HG02588 (cell line): ENCODE results near the gene PEX5L.
"Not testable (repeated sequence)": the region's sequence is repeated elsewhere in the genome, so short reads cannot be mapped to it uniquely, and the experiment has no call there.

Source experiments
- ATAC-seq: cut with Tn5 transposase; IDR thresholded peaks from one replicate; pipeline ENCODE4 v1.9.1; 2021; ENCODE audit warnings: mild to moderate bottlenecking, moderate library complexity; ENCODE audit not compliant: unreplicated experiment

The PEX5L gene

GRCh38 chr3:180036671-180037455, at the start of gene PEX5L:
Gene PEX5L, minus strand, starts transcription at chr3:180036937. Its CDS starts 338 bp downstream, at chr3:180036599.
- ATAC-seq: peak; percentile 91

GRCh38 chr3:180085122-180085710, 48.5 kb upstream of the PEX5L start:
- no peak for ATAC-seq

- no peak for ATAC-seq
Measured at GRCh38 chr3:180082699-180083098, 46.0 kb upstream of the PEX5L start.

GRCh38 chr3:180078592-180078991, 41.9 kb upstream of the PEX5L start:
- ATAC-seq: no peak

GRCh38 chr3:180073561-180073960, 36.8 kb upstream of the PEX5L start:
- ATAC-seq: no peak

- no peak for ATAC-seq
Measured at GRCh38 chr3:180072786-180073185, 36.0 kb upstream of the PEX5L start.

- ATAC-seq: no peak
Measured at GRCh38 chr3:180070925-180071324, 34.2 kb upstream of the PEX5L start.

GRCh38 chr3:180068023-180068422, 31.3 kb upstream of the PEX5L start:
- no peak for ATAC-seq

GRCh38 chr3:180066598-180066997, 29.9 kb upstream of the PEX5L start:
- no peak for ATAC-seq

- ATAC-seq: no peak
Measured at GRCh38 chr3:180063783-180064182, 27.0 kb upstream of the PEX5L start.

GRCh38 chr3:180062771-180063170, 26.0 kb upstream of the PEX5L start:
- ATAC-seq: no peak

GRCh38 chr3:180059356-180059755, 22.6 kb upstream of the PEX5L start:
- no peak for ATAC-seq

GRCh38 chr3:180058238-180058637, 21.5 kb upstream of the PEX5L start:
- no peak for ATAC-seq

GRCh38 chr3:180055656-180056055, 18.9 kb upstream of the PEX5L start:
- ATAC-seq: not testable (repeated sequence)

- ATAC-seq: no peak
Measured at GRCh38 chr3:180049391-180049790, 12.7 kb upstream of the PEX5L start.

- no peak for ATAC-seq
Measured at GRCh38 chr3:180048840-180049239, 12.1 kb upstream of the PEX5L start.

- ATAC-seq: peak; percentile 91
Measured at GRCh38 chr3:180048103-180048502, 11.4 kb upstream of the PEX5L start.

GRCh38 chr3:180040966-180041365, 4.2 kb upstream of the PEX5L start:
- no peak for ATAC-seq

GRCh38 chr3:180036092-180036670, 556 bp downstream of the PEX5L start:
- peak; percentile 41 for ATAC-seq

- ATAC-seq: no peak
Measured at GRCh38 chr3:180026997-180027396, 9.7 kb downstream of the PEX5L start.

GRCh38 chr3:180018543-180018942, 18.2 kb downstream of the PEX5L start:
- no peak for ATAC-seq

- ATAC-seq: no peak
Measured at GRCh38 chr3:180017846-180018245, 18.9 kb downstream of the PEX5L start.
